HEK293 (cell line): ENCODE data around the gene UBAC2.

ENCODE experiments used
- CTCF ChIA-PET: fragments of 350-600 bp; formaldehyde crosslinking; extraction: SDS; loops from one replicate; lab custom pipeline; 2021; ENCODE audit warnings: antibody characterized with exemption; lab: Yijun Ruan, JAX
- POLR2A ChIA-PET: fragments of 300-600 bp; formaldehyde crosslinking; extraction: SDS; loops from one replicate; lab custom pipeline; 2020; ENCODE audit warnings: antibody characterized with exemption, inconsistent platforms; lab: Yijun Ruan, JAX
- H3K27ac ChIP-seq: fragments of 200-500 bp; sonication (Bioruptor generic); 2 replicates; pipeline ENCODE4 v1.5.1; 2014; ENCODE audit warnings: low read depth, low read length, control low read depth, inconsistent platforms; ENCODE audit errors: extremely low read depth
- H3K36me3 ChIP-seq, 2 experiments: fragments of 200-500 bp in 1 of 2; sonication (Bioruptor generic) in 1 of 2; 1 replicate in 1 of 2; 2 replicates in 1 of 2; pipeline ENCODE4 v1.5.1; 2014 to 2017; ENCODE audit warnings: inconsistent platforms in 2 of 2, low read length in 2 of 2; ENCODE audit not compliant: control insufficient read depth in 2 of 2, insufficient read depth in 1 of 2
- H3K4me1 ChIP-seq: fragments of 200-500 bp; sonication (Bioruptor generic); 2 replicates; pipeline ENCODE4 v1.5.1; 2014; ENCODE audit warnings: mild to moderate bottlenecking, low read length, inconsistent platforms; ENCODE audit not compliant: control insufficient read depth, insufficient read depth
- H3K4me3 ChIP-seq: 2 replicates; pipeline ENCODE4 v1.5.1; 2011; ENCODE audit warnings: low read depth, mild to moderate bottlenecking, control low read depth, low read length, moderate library complexity
- H3K9me3 ChIP-seq: fragments of 200-500 bp; sonication (Bioruptor generic); 2 replicates; pipeline ENCODE4 v1.5.1; 2014; ENCODE audit warnings: low read depth, low read length, inconsistent platforms; ENCODE audit not compliant: control insufficient read depth, insufficient read depth
- BCL11A ChIP-seq: fragments of 450-650 bp; formaldehyde crosslinking; IDR thresholded peaks from 2 replicates; pipeline ENCODE4 v1.5.1; 2016; ENCODE audit warnings: low read depth, missing biosample characterization, missing genetic modification characterization
- GLI2 ChIP-seq: fragments of 450-650 bp; formaldehyde crosslinking; IDR thresholded peaks from 2 replicates; pipeline ENCODE4; 2017; ENCODE audit warnings: missing biosample characterization, missing genetic modification characterization, low read depth, borderline replicate concordance
- HOXC10 ChIP-seq: sonication (generic); formaldehyde crosslinking; IDR thresholded peaks from 2 replicates; pipeline ENCODE4 v1.8.1; 2023; ENCODE audit warnings: mild to moderate bottlenecking, missing genetic modification reagents
- OSR2 ChIP-seq: fragments of 450-650 bp; formaldehyde crosslinking; IDR thresholded peaks from 2 replicates; pipeline ENCODE4 v1.5.1; 2016; ENCODE audit warnings: missing biosample characterization, missing genetic modification characterization
- OVOL3 ChIP-seq: fragments of 450-650 bp; formaldehyde crosslinking; IDR thresholded peaks from 2 replicates; pipeline ENCODE4 v1.5.1; 2016; ENCODE audit warnings: missing biosample characterization, missing genetic modification characterization
- PRDM1 ChIP-seq: fragments of 450-650 bp; formaldehyde crosslinking; IDR thresholded peaks from 2 replicates; pipeline ENCODE4; 2016; ENCODE audit warnings: missing biosample characterization, missing genetic modification characterization
- PRDM4 ChIP-seq: fragments of 450-650 bp; formaldehyde crosslinking; IDR thresholded peaks from 2 replicates; pipeline ENCODE4 v1.5.1; 2017; ENCODE audit warnings: missing biosample characterization, missing genetic modification characterization
- REPIN1 ChIP-seq: fragments of 450-650 bp; formaldehyde crosslinking; IDR thresholded peaks from 2 replicates; pipeline ENCODE4 v1.5.1; 2017; ENCODE audit warnings: missing biosample characterization, missing genetic modification characterization, low read depth
- SETDB1 ChIP-seq: IDR thresholded peaks from one replicate; pipeline ENCODE4 v1.6.1; 2017; ENCODE audit warnings: mild to moderate bottlenecking, low read length, moderate library complexity, mixed read lengths; ENCODE audit not compliant: insufficient read length
- SP2 ChIP-seq: fragments of 450-650 bp; formaldehyde crosslinking; IDR thresholded peaks from 2 replicates; pipeline ENCODE4 v1.5.1; 2016; ENCODE audit warnings: missing biosample characterization, missing genetic modification characterization
- ZNF10 ChIP-seq: fragments of 450-650 bp; formaldehyde crosslinking; IDR thresholded peaks from 2 replicates; pipeline ENCODE4 v1.5.1; 2017; ENCODE audit warnings: missing biosample characterization, missing genetic modification characterization
- ZNF133 ChIP-seq: fragments of 450-650 bp; formaldehyde crosslinking; IDR thresholded peaks from 2 replicates; pipeline ENCODE4 v1.5.1; 2016; ENCODE audit warnings: missing biosample characterization, missing genetic modification characterization
- ZNF140 ChIP-seq: fragments of 450-650 bp; formaldehyde crosslinking; IDR thresholded peaks from 2 replicates; pipeline ENCODE4 v1.5.1; 2016; ENCODE audit warnings: missing biosample characterization, missing genetic modification characterization
- ZNF391 ChIP-seq: fragments of 450-650 bp; formaldehyde crosslinking; IDR thresholded peaks from 2 replicates; pipeline ENCODE4 v1.5.1; 2016; ENCODE audit warnings: low read depth, missing biosample characterization, missing genetic modification characterization, borderline replicate concordance
- ZNF501 ChIP-seq: fragments of 450-650 bp; formaldehyde crosslinking; IDR thresholded peaks from 2 replicates; pipeline ENCODE4 v1.5.1; 2016; ENCODE audit warnings: missing biosample characterization, missing genetic modification characterization
- ZNF585B ChIP-seq: fragments of 450-650 bp; formaldehyde crosslinking; IDR thresholded peaks from 2 replicates; pipeline ENCODE4 v1.5.1; 2016; ENCODE audit warnings: missing biosample characterization, missing genetic modification characterization
- ZNF596 ChIP-seq: fragments of 450-650 bp; IDR thresholded peaks from 2 replicates; pipeline ENCODE4 v1.5.0; 2018; ENCODE audit warnings: missing biosample characterization, mild to moderate bottlenecking, missing genetic modification characterization, moderate library complexity
- ZNF623 ChIP-seq: fragments of 450-650 bp; formaldehyde crosslinking; IDR thresholded peaks from 2 replicates; pipeline ENCODE4 v1.5.1; 2016; ENCODE audit warnings: missing biosample characterization, missing genetic modification characterization
- ZNF629 ChIP-seq: fragments of 450-650 bp; formaldehyde crosslinking; IDR thresholded peaks from 2 replicates; pipeline ENCODE4 v1.5.1; 2017; ENCODE audit warnings: missing biosample characterization, missing genetic modification characterization
- ZNF660 ChIP-seq: fragments of 450-650 bp; IDR thresholded peaks from 2 replicates; pipeline ENCODE4 v1.5.1; 2018; ENCODE audit warnings: missing biosample characterization, mild to moderate bottlenecking, missing genetic modification characterization
- TF ChIP-seq, protein P1 (sequence below): fragments of 450-650 bp; formaldehyde crosslinking; IDR thresholded peaks from 2 replicates; pipeline ENCODE4 v1.5.1; 2017; ENCODE audit warnings: missing biosample characterization, missing genetic modification characterization
- TF ChIP-seq, protein P2 (sequence below): fragments of 450-650 bp; formaldehyde crosslinking; optimal IDR thresholded peaks from 2 replicates; pipeline ENCODE3; 2016; ENCODE audit warnings: missing biosample characterization, mild to moderate bottlenecking, missing genetic modification characterization
- TF ChIP-seq, protein P3 (sequence below): fragments of 450-650 bp; formaldehyde crosslinking; IDR thresholded peaks from 2 replicates; pipeline ENCODE4 v1.5.1; 2016; ENCODE audit warnings: missing biosample characterization, missing genetic modification characterization

Gene UBAC2

GRCh38 chr13:99327761-99328160 is 127.1 kb downstream of the UBAC2 start:
- Histone ChIP-seq H3K36me3 (peaks cover 0 to 8% of the 10 kb centered on the region in 2 experiments; a peak in 1 of 3 replicates), H3K9me3 (no peaks in the 10 kb centered on the region)
- TF ChIP-seq OSR2, result no peak
- TF ChIP-seq, protein P1, sequence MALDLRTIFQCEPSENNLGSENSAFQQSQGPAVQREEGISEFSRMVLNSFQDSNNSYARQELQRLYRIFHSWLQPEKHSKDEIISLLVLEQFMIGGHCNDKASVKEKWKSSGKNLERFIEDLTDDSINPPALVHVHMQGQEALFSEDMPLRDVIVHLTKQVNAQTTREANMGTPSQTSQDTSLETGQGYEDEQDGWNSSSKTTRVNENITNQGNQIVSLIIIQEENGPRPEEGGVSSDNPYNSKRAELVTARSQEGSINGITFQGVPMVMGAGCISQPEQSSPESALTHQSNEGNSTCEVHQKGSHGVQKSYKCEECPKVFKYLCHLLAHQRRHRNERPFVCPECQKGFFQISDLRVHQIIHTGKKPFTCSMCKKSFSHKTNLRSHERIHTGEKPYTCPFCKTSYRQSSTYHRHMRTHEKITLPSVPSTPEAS (tag by site-specific recombination), result no peak
- TF ChIP-seq SP2 (tag by site-specific recombination), result no peak
- no peak for TF ChIP-seq ZNF629 (tag by site-specific recombination)
- TF ChIP-seq, all 188 proteins: peak for 0
- Histone ChIP-seq H3K4me1 (no peaks in the 10 kb centered on the region), H3K27ac (no peak overlapping the region), H3K4me3 (no peak overlapping the region)
- CTCF ChIA-PET, result no interaction called here
- POLR2A ChIA-PET, result no interaction called here

DNA sequence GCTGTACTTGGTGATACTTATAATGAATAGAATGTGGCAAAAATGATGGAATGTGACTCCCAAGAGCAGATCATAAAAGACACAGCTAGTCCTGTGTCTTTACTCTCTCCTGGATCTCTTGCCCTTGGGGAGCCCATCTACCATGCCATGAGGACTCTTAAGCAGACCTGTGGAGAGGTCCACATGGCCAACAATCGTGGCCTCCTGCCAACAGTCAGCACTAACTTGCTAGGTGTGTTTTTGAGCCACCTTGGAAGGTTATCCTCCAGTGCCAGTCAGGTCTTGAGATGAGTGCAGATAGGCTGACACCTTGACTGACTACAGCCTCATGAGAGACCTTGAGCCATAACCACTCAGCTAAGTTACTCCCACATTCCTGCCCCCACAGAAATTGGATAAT is 128.8 kb downstream of the UBAC2 start:
- Histone ChIP-seq H3K4me3 (no peak overlapping the region), H3K9me3 (no peaks in the 10 kb centered on the region), H3K36me3 (peaks cover 0 to 8% of the 10 kb centered on the region in 2 experiments; a peak in 1 of 3 replicates), H3K4me1 (no peaks in the 10 kb centered on the region), H3K27ac (no peak overlapping the region)
- TF ChIP-seq ZNF140 (tag by site-specific recombination) (no peak), ZNF585B (tag by site-specific recombination) (no peak)
- CTCF ChIA-PET, result interaction anchor here (0.6 kb wide), 1 partner anchor 171 kb away, joined by 3 read pairs; no protein-coding TSS in a partner anchor
- POLR2A ChIA-PET, result no interaction called here

GRCh38 chr13:99330942-99331341 is 130.3 kb downstream of the UBAC2 start:
- Histone ChIP-seq H3K4me1 (no peaks in the 10 kb centered on the region), H3K9me3 (no peaks in the 10 kb centered on the region), H3K4me3 (no peak overlapping the region), H3K27ac (no peak overlapping the region), H3K36me3 (peaks cover 0 to 8% of the 10 kb centered on the region in 2 experiments; a peak in 1 of 3 replicates)
- CTCF ChIA-PET, result no interaction called here
- POLR2A ChIA-PET, result no interaction called here
- TF ChIP-seq ZNF10 (tag by site-specific recombination) (no peak), ZNF660 (tag by site-specific recombination) (no peak), PRDM4 (no peak)
- TF ChIP-seq, protein P2, sequence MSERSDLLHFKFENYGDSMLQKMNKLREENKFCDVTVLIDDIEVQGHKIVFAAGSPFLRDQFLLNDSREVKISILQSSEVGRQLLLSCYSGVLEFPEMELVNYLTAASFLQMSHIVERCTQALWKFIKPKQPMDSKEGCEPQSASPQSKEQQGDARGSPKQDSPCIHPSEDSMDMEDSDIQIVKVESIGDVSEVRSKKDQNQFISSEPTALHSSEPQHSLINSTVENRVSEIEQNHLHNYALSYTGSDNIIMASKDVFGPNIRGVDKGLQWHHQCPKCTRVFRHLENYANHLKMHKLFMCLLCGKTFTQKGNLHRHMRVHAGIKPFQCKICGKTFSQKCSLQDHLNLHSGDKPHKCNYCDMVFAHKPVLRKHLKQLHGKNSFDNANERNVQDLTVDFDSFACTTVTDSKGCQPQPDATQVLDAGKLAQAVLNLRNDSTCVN, result no peak

DNA sequence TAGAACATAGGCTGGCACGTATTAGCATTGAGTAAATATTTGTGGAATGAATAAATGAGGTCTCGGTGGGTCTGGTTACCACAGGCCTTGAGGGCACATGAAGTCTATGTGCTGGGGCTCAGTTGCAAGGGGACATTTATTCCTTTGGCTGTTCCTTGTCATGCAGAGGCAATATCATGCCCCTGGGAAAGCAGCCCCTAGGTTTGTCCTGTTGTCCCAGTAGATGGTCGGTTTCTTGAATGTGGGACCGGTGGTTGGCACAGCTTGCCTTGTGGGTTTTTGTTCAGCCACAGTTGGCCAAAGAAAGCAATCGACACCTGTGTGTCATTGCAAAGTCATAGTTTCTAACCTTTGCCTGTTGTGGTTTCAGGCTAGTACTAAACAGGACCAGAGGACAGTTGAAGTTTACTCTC is 131.2 kb downstream of the UBAC2 start:
- H3K9me3 ChIP-seq, result no peaks in the 10 kb centered on the region
- no peak overlapping the region for H3K4me3 ChIP-seq
- no peak overlapping the region for H3K27ac ChIP-seq
- H3K4me1 ChIP-seq, result no peaks in the 10 kb centered on the region
- ChIA-PET CTCF (interaction anchor here (0.6 kb wide), 1 partner anchor 225 kb away, joined by 3 read pairs; no protein-coding TSS in a partner anchor), POLR2A (no interaction called here)
- H3K36me3 ChIP-seq, result peaks cover 0 to 8% of the 10 kb centered on the region in 2 experiments; a peak in 1 of 3 replicates
- no peak for TF ChIP-seq OVOL3 (tag by site-specific recombination)
- no peak for TF ChIP-seq ZNF133 (tag by site-specific recombination)
- TF ChIP-seq GLI2 (tag by site-specific recombination), result no peak
- TF ChIP-seq ZNF596 (tag by site-specific recombination), result no peak
- TF ChIP-seq SETDB1, result no peak
- no peak for TF ChIP-seq ZNF391 (tag by site-specific recombination)
- no peak for TF ChIP-seq ZNF501 (tag by site-specific recombination)
- no peak for TF ChIP-seq HOXC10 (CRISPR knock-in tag)
- TF ChIP-seq PRDM1 (tag by site-specific recombination), result no peak
- TF ChIP-seq REPIN1 (tag by site-specific recombination), result no peak
- TF ChIP-seq, protein P3, sequence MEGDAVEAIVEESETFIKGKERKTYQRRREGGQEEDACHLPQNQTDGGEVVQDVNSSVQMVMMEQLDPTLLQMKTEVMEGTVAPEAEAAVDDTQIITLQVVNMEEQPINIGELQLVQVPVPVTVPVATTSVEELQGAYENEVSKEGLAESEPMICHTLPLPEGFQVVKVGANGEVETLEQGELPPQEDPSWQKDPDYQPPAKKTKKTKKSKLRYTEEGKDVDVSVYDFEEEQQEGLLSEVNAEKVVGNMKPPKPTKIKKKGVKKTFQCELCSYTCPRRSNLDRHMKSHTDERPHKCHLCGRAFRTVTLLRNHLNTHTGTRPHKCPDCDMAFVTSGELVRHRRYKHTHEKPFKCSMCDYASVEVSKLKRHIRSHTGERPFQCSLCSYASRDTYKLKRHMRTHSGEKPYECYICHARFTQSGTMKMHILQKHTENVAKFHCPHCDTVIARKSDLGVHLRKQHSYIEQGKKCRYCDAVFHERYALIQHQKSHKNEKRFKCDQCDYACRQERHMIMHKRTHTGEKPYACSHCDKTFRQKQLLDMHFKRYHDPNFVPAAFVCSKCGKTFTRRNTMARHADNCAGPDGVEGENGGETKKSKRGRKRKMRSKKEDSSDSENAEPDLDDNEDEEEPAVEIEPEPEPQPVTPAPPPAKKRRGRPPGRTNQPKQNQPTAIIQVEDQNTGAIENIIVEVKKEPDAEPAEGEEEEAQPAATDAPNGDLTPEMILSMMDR (tag by site-specific recombination), result no peak
- TF ChIP-seq ZNF623 (tag by site-specific recombination), result no peak
- TF ChIP-seq BCL11A (tag by site-specific recombination), result no peak
